K562 (cell line): ENCODE data around the gene ENHO. TPM values are rescaled to one million over a fixed set of nuclear protein-coding genes. Genes with fewer than 3 reads are reported as not detected.

Experiments used
- ATAC-seq: fragments of 200-7000 bp; cut with Tn5 transposase; 3 replicates; pipeline ENCODE4 v1.9.1; 2020; ENCODE audit warnings: moderate library complexity
- BruUV-seq: library from RNA; stranded (reverse); fragments of 400-500 nt; replicated peaks from 2 replicates; lab custom pipeline; 2021; lab: Mats Ljungman, UMichigan
- CTCF ChIA-PET: fragments of 300-600 bp; formaldehyde crosslinking; extraction: SDS; loops from one replicate; lab custom pipeline; 2021; ENCODE audit warnings: low intra/inter-chr PET ratio; lab: Yijun Ruan, JAX
- POLR2A ChIA-PET: fragments of 300-600, 350-650 bp; sonication (Branson Sonifier 250); formaldehyde crosslinking; extraction: SDS; loops from one replicate; lab custom pipeline; 2021; ENCODE audit warnings: antibody characterized with exemption, inconsistent platforms; lab: Yijun Ruan, JAX
- DNase-seq, 4 experiments: peaks; one replicate each; pipeline versions ENCODE4 v3.0.0 to v3.0.0-alpha.2; 2011 to 2018; ENCODE audit warnings: low spot score in 3 of 4, mixed read lengths in 3 of 4; ENCODE audit errors: extremely low read depth in 1 of 4
- FAIRE-seq: peaks from 2 replicates; lab custom pipeline; 2011; peaks lifted over from hg19 to GRCh38; lab: Jason Lieb, UNC
- H2AFZ ChIP-seq: 2 replicates; pipeline ENCODE4 v1.6.0; 2011; ENCODE audit warnings: low read depth, low read length, control low read depth, inconsistent platforms
- H3K27ac ChIP-seq: fragments of 200-600 bp; 3 replicates; pipeline ENCODE4 v1.8.0; 2011; ENCODE audit warnings: low read depth, mild to moderate bottlenecking, control low read depth, inconsistent platforms, low read length, moderate library complexity, mixed read lengths; ENCODE audit errors: extremely low read depth
- H3K27me3 ChIP-seq, 2 experiments: fragments of 300-600 bp in 1 of 2; 2 replicates in 1 of 2; 3 replicates in 1 of 2; pipeline versions ENCODE4 v1.6.0 to v1.8.0; 2011; ENCODE audit warnings: inconsistent platforms in 2 of 2, low read length in 2 of 2, mild to moderate bottlenecking in 1 of 2, mixed read lengths in 1 of 2, moderate library complexity in 1 of 2; ENCODE audit not compliant: control insufficient read depth in 2 of 2, insufficient read depth in 2 of 2
- H3K36me3 ChIP-seq: fragments of 300-600 bp; 3 replicates; pipeline ENCODE4 v1.8.0; 2011; ENCODE audit warnings: mild to moderate bottlenecking, low read length, inconsistent platforms; ENCODE audit not compliant: control insufficient read depth, insufficient read depth
- H3K4me1 ChIP-seq, 2 experiments: fragments of 200-600 bp in 1 of 2; replicated peaks in 1 of 2; 2 replicates in 1 of 2; 3 replicates in 1 of 2; pipeline versions ENCODE4 v1.5.1 to v1.8.0; 2011; ENCODE audit warnings: inconsistent platforms in 2 of 2, low read length in 2 of 2, mild to moderate bottlenecking in 1 of 2, mixed read lengths in 1 of 2, moderate library complexity in 1 of 2; ENCODE audit not compliant: control insufficient read depth in 2 of 2, insufficient read depth in 2 of 2
- H3K4me2 ChIP-seq: 2 replicates; pipeline ENCODE4 v1.6.1; 2011; ENCODE audit warnings: low read length, control low read depth, inconsistent platforms, mixed read lengths; ENCODE audit not compliant: insufficient read depth
- H3K4me3 ChIP-seq: fragments of 200-600 bp; sonication (generic), shearing (Covaris generic); 2 replicates; pipeline ENCODE4 v1.5.1; 2016; ENCODE audit warnings: control low read depth, inconsistent platforms
- H3K79me2 ChIP-seq: fragments of 200-600 bp; 3 replicates; pipeline ENCODE4 v1.8.0; 2011; ENCODE audit warnings: low read length, inconsistent platforms; ENCODE audit not compliant: control insufficient read depth, insufficient read depth
- H3K9ac ChIP-seq, 2 experiments: 2 replicates each; pipeline versions ENCODE4 v1.6.0 to v1.6.1; 2011; ENCODE audit warnings: low read depth in 2 of 2, low read length in 2 of 2, control low read depth in 1 of 2, inconsistent platforms in 1 of 2, mild to moderate bottlenecking in 1 of 2, mixed read lengths in 1 of 2; ENCODE audit not compliant: insufficient read depth in 1 of 2
- H3K9me1 ChIP-seq: one replicate; pipeline ENCODE4 v1.6.0; 2011; ENCODE audit warnings: inconsistent platforms, mild to moderate bottlenecking, low read length, moderate library complexity; ENCODE audit not compliant: control insufficient read depth, insufficient read depth
- H3K9me3 ChIP-seq: replicated peaks from 2 replicates; pipeline ENCODE4 v1.5.1; 2011; ENCODE audit warnings: low read depth, low read length, inconsistent platforms; ENCODE audit not compliant: control insufficient read depth, insufficient read depth
- H4K20me1 ChIP-seq: replicated peaks from 2 replicates; pipeline ENCODE4 v1.6.1; 2011; ENCODE audit warnings: low read length, inconsistent platforms, mixed read lengths; ENCODE audit not compliant: control insufficient read depth, insufficient read depth
- ELF4 ChIP-seq: fragments of 450-650 bp; formaldehyde crosslinking; IDR thresholded peaks from 2 replicates; pipeline ENCODE4 v1.4.0; 2022; ENCODE audit warnings: missing genetic modification characterization
- NCOA2 ChIP-seq, 2 experiments: fragments of 450-650 bp; IDR thresholded peaks; 2 replicates each; pipeline ENCODE4 v1.6.1; 2018; ENCODE audit warnings: mild to moderate bottlenecking in 2 of 2, moderate library complexity in 1 of 2; ENCODE audit not compliant: partially characterized antibody in 2 of 2
- POLR2A ChIP-seq: fragments of 450-650 bp; conservative IDR thresholded peaks from 2 replicates; pipeline ENCODE4 v1.6.1; 2016
- PRPF4 ChIP-seq: fragments of 200-400 bp; formaldehyde crosslinking; IDR thresholded peaks from one replicate; pipeline ENCODE4 v1.6.1; 2017; ENCODE audit warnings: low read length, low read depth, mild to moderate bottlenecking; ENCODE audit not compliant: insufficient read depth, poor library complexity, severe bottlenecking
- RREB1 ChIP-seq: fragments of 250-450 bp; sonication (Bioruptor Pico); IDR thresholded peaks from 2 replicates; pipeline ENCODE4 v1.4.0; 2020
- TAF9B ChIP-seq: fragments of 450-650 bp; IDR thresholded peaks from 2 replicates; pipeline ENCODE4 v1.6.1; 2018; ENCODE audit warnings: mild to moderate bottlenecking; ENCODE audit not compliant: partially characterized antibody
- U2AF1 ChIP-seq: fragments of 200-400 bp; formaldehyde crosslinking; optimal IDR thresholded peaks from 2 replicates; pipeline ENCODE3; 2017; ENCODE audit warnings: mild to moderate bottlenecking, low read depth, low read length, moderate library complexity
- WGBS: fragments of 100-300 bp; shearing (Covaris generic); methylation state at CpG from one replicate; pipeline ENCODE4 v1.1.6; 2016; ENCODE audit warnings: low coverage, mixed read lengths; ENCODE audit not compliant: insufficient coverage; ENCODE audit errors: missing lambda C conversion rate; 5-methylcytosine and 5-hydroxymethylcytosine counted together
- in situ Hi-C: fragments of 300-500 bp; cut with MboI; formaldehyde crosslinking; loops from 4 replicates; pipeline ENCODE4 v1.15.0; 2018; ENCODE audit warnings: inconsistent platforms, mixed read lengths
- intact Hi-C: fragments of 100-400 bp; cut with micrococcal nuclease; formaldehyde crosslinking; loops from 2 replicates; pipeline ENCODE4 v1.14.2; 2022
- polyA plus RNA-seq, 8 experiments: library from polyadenylated mRNA; depleted of rRNA in 4 of 8; stranded (reverse) in 5 of 8; unstranded in 3 of 8; fragments of >200 nt; fragmentation: Nextera tagmentation in 2 of 8; fragmentation: Illumina TruSeq in 1 of 8; extraction: Ambion mirVana in 2 of 8; extraction: Trizol in 1 of 8; gene quantifications; 2 replicates each; pipeline versions ENCODE4 v1.2.1 to v1.2.3, GENCODE V29; 2011 to 2014; ENCODE audit warnings: inconsistent platforms in 1 of 8, missing spikeins in 1 of 8
- total RNA-seq, 7 experiments: library from RNA; depleted of rRNA in 6 of 7; stranded (reverse); fragments of >200 nt in 6 of 7; fragmentation: Illumina TruSeq in 2 of 7; extraction: Trizol in 2 of 7; gene quantifications; 2 replicates each; pipeline versions ENCODE4 v1.2.1 to v1.2.3, GENCODE V29; 2011 to 2021; ENCODE audit warnings: low replicate concordance in 1 of 7
- TF ChIP-seq, protein P1 (sequence below): fragments of 200-800 bp; sonication (Bioruptor generic); IDR thresholded peaks from 2 replicates; pipeline ENCODE4 v1.6.1; 2016; ENCODE audit warnings: missing genetic modification characterization, missing compliant biosample characterization

Gene ENHO
- total and polyA plus RNA-seq, 9 of the 15 experiments (the other 6 are each of a cell fraction or from before 2014, with no cell fraction given), result 0.24 TPM; not detected in 8

- Histone ChIP-seq H2AFZ (no peak overlapping the region), H3K4me1 (no peaks in the 10 kb centered on the region), H3K9me1 (no peaks in the 10 kb centered on the region), H3K27ac (no peak overlapping the region), H3K27me3 (no peaks in the 10 kb centered on the region; a peak in 1 of 5 replicates), H3K79me2 (no peaks in the 10 kb centered on the region), H3K9me3 (no peaks in the 10 kb centered on the region), H3K36me3 (no peaks in the 10 kb centered on the region), H3K4me3 (no peak overlapping the region), H4K20me1 (0 out of 2 replicates have a peak, but pooled peaks cover 2% of the 10 kb centered on the region), H3K4me2 (no peak overlapping the region), H3K9ac (no peak overlapping the region)
- BruUV-seq, result no TSS peak
- CTCF ChIA-PET, result interaction anchor here (1.3 to 1.9 kb wide), 4 partner anchors 63 to 168 kb away, joined by 3 to 14 read pairs (median 8); no protein-coding TSS in a partner anchor
- peak; percentile 79 for ATAC-seq
- in situ Hi-C loops (no loop called here), intact Hi-C loops (loop anchor here (1.0 to 5.0 kb wide), 3 partner anchors 63 to 97 kb away; no protein-coding TSS in a partner anchor)
- peak; percentile 82 for FAIRE-seq
- WGBS, result 0% methylated on average over 6 of the region's 6 CpGs
- DNase-seq, result peak; percentile 60 to 75 (median 68)
- POLR2A ChIA-PET, result interaction anchor here (0.8 kb wide), 1 partner anchor 75 kb away, joined by 4 read pairs; no protein-coding TSS in a partner anchor
- TF ChIP-seq PRPF4 (no peak), RREB1 (no peak), POLR2A (no peak), U2AF1 (no peak), TAF9B (no peak), ELF4 (no peak), NCOA2 (IDR thresholded peaks at IDR 0.05; ENCODE audit: partially characterized antibody in 2 of 2) (no peak)
- TF ChIP-seq, protein P1, sequence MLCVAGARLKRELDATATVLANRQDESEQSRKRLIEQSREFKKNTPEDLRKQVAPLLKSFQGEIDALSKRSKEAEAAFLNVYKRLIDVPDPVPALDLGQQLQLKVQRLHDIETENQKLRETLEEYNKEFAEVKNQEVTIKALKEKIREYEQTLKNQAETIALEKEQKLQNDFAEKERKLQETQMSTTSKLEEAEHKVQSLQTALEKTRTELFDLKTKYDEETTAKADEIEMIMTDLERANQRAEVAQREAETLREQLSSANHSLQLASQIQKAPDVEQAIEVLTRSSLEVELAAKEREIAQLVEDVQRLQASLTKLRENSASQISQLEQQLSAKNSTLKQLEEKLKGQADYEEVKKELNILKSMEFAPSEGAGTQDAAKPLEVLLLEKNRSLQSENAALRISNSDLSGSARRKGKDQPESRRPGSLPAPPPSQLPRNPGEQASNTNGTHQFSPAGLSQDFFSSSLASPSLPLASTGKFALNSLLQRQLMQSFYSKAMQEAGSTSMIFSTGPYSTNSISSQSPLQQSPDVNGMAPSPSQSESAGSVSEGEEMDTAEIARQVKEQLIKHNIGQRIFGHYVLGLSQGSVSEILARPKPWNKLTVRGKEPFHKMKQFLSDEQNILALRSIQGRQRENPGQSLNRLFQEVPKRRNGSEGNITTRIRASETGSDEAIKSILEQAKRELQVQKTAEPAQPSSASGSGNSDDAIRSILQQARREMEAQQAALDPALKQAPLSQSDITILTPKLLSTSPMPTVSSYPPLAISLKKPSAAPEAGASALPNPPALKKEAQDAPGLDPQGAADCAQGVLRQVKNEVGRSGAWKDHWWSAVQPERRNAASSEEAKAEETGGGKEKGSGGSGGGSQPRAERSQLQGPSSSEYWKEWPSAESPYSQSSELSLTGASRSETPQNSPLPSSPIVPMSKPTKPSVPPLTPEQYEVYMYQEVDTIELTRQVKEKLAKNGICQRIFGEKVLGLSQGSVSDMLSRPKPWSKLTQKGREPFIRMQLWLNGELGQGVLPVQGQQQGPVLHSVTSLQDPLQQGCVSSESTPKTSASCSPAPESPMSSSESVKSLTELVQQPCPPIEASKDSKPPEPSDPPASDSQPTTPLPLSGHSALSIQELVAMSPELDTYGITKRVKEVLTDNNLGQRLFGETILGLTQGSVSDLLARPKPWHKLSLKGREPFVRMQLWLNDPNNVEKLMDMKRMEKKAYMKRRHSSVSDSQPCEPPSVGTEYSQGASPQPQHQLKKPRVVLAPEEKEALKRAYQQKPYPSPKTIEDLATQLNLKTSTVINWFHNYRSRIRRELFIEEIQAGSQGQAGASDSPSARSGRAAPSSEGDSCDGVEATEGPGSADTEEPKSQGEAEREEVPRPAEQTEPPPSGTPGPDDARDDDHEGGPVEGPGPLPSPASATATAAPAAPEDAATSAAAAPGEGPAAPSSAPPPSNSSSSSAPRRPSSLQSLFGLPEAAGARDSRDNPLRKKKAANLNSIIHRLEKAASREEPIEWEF (CRISPR knock-in tag), result no peak
Observed at GRCh38 chr9:34500623-34501267, 22.0 kb downstream of the ENHO start.
